Retinal pigment epithelial cell (primary cell): ENCODE data around the gene IARS2.

Source experiments
- DNase-seq: peaks from one replicate; pipeline ENCODE4 v3.0.0-alpha.2; 2010; ENCODE audit warnings: low read depth
- H3K4me3 ChIP-seq: 2 replicates; pipeline ENCODE4 v1.5.1; 2011; ENCODE audit warnings: mild to moderate bottlenecking, low read length, control low read depth, moderate library complexity
- CTCF ChIP-seq: conservative IDR thresholded peaks from 2 replicates; pipeline ENCODE4 v1.5.1; 2011; ENCODE audit warnings: low read depth, low read length, control low read depth, inconsistent platforms

IARS2 gene

GRCh38 chr1:220135755-220136154 is 41.8 kb downstream of the IARS2 start:
- H3K4me3 ChIP-seq: no peak overlapping the region
- TF ChIP-seq CTCF: no peak
- no peak for DNase-seq

- DNase-seq: no peak
- H3K4me3 ChIP-seq: no peak overlapping the region
- no peak for TF ChIP-seq CTCF
Observed at GRCh38 chr1:220137019-220137786, 43.3 kb downstream of the IARS2 start.

- no peak for TF ChIP-seq CTCF
- H3K4me3 ChIP-seq: no peak overlapping the region
- no peak for DNase-seq
Observed at GRCh38 chr1:220139966-220140365, 46.0 kb downstream of the IARS2 start.

GRCh38 chr1:220144051-220144450 is 50.1 kb downstream of the IARS2 start:
- no peak for TF ChIP-seq CTCF
- DNase-seq: no peak
- no peak overlapping the region for H3K4me3 ChIP-seq

- no peak for DNase-seq
- no peak overlapping the region for H3K4me3 ChIP-seq
- no peak for TF ChIP-seq CTCF
Observed at GRCh38 chr1:220149742-220150141, 55.8 kb downstream of the IARS2 start.

GRCh38 chr1:220151454-220151853 is 57.5 kb downstream of the IARS2 start:
- DNase-seq: no peak

More at GRCh38 chr1:220151454-220151853, 57.5 kb downstream of the IARS2 start:
- TF ChIP-seq CTCF: no peak
- no peak overlapping the region for H3K4me3 ChIP-seq
